Endothelial cell of umbilical vein (primary cell): ENCODE data around the gene RUFY3. TPM values are rescaled to one million over a fixed set of nuclear protein-coding genes. Genes with fewer than 3 reads are reported as not detected.

Experiments
- BruUV-seq: library from RNA; stranded (reverse); fragments of 400-500 nt; replicated peaks from 2 replicates; lab custom pipeline; 2021; lab: Mats Ljungman, UMichigan
- CTCF ChIA-PET: fragments of 300-600, 350-600 bp; sonication (Branson Sonifier 250); formaldehyde crosslinking; loops from one replicate; lab custom pipeline; 2021; ENCODE audit warnings: antibody characterized with exemption, inconsistent platforms; lab: Charles Lee
- POLR2A ChIA-PET: fragments of 300-600, 350-600 bp; sonication (Branson Sonifier 250); formaldehyde crosslinking; loops from one replicate; lab custom pipeline; 2021; ENCODE audit warnings: antibody characterized with exemption, inconsistent platforms; lab: Charles Lee
- DNase-seq: peaks from one replicate; pipeline ENCODE4 v3.0.0-alpha.2; 2011; ENCODE audit warnings: low read depth, low spot score
- FAIRE-seq: peaks from 2 replicates; lab custom pipeline; 2011; peaks lifted over from hg19 to GRCh38; lab: Jason Lieb, UNC
- H2AFZ ChIP-seq: 2 replicates; pipeline ENCODE4 v1.6.0; 2012; ENCODE audit warnings: low read depth, low read length, control low read depth, inconsistent platforms
- H3K27ac ChIP-seq: 2 replicates; pipeline ENCODE4 v1.5.1; 2011; ENCODE audit warnings: low read depth, mild to moderate bottlenecking, control low read depth, low read length, moderate library complexity; ENCODE audit not compliant: insufficient read depth
- H3K27me3 ChIP-seq, 2 experiments: 2 replicates each; pipeline versions ENCODE4 v1.6.0 to v1.6.1; 2011; ENCODE audit warnings: low read length in 2 of 2, mixed read lengths in 1 of 2; ENCODE audit not compliant: control insufficient read depth in 2 of 2, insufficient read depth in 2 of 2
- H3K36me3 ChIP-seq, 2 experiments: 2 replicates in 1 of 2; 3 replicates in 1 of 2; pipeline ENCODE4 v1.5.1; 2011; ENCODE audit warnings: low read length in 2 of 2, mild to moderate bottlenecking in 1 of 2, moderate library complexity in 1 of 2; ENCODE audit not compliant: control insufficient read depth in 2 of 2, insufficient read depth in 2 of 2; ENCODE audit errors: extremely low read depth in 1 of 2
- H3K4me1 ChIP-seq: 3 replicates; pipeline ENCODE4 v1.5.1; 2011; ENCODE audit warnings: mild to moderate bottlenecking, low read length; ENCODE audit not compliant: control insufficient read depth, insufficient read depth; ENCODE audit errors: extremely low read depth
- H3K4me2 ChIP-seq: 2 replicates; pipeline ENCODE4 v1.6.1; 2011; ENCODE audit warnings: low read length, control low read depth, mixed read lengths; ENCODE audit not compliant: insufficient read depth
- H3K4me3 ChIP-seq, 3 experiments: fragments of 200-600 bp in 1 of 3; sonication (generic), shearing (Covaris generic) in 1 of 3; replicated peaks in 1 of 3; 2 replicates each; pipeline ENCODE4 v1.5.1; 2011 to 2016; ENCODE audit warnings: control low read depth in 3 of 3, low read length in 3 of 3, mild to moderate bottlenecking in 2 of 3, inconsistent platforms in 1 of 3, low read depth in 1 of 3, moderate library complexity in 1 of 3; ENCODE audit not compliant: insufficient read depth in 1 of 3
- H3K79me2 ChIP-seq: 2 replicates; pipeline ENCODE4 v1.6.0; 2012; ENCODE audit warnings: low read length, inconsistent platforms; ENCODE audit not compliant: control insufficient read depth, insufficient read depth
- H3K9ac ChIP-seq: replicated peaks from 2 replicates; pipeline ENCODE3; 2011; ENCODE audit warnings: low read length, control low read depth; ENCODE audit not compliant: insufficient read depth; ENCODE audit errors: extremely low read depth
- H3K9me1 ChIP-seq: replicated peaks from 3 replicates; pipeline ENCODE4 v1.6.0; 2011; ENCODE audit warnings: mild to moderate bottlenecking, low read length; ENCODE audit not compliant: control insufficient read depth, insufficient read depth; ENCODE audit errors: extremely low read depth
- H3K9me3 ChIP-seq: replicated peaks from 2 replicates; pipeline ENCODE4 v1.5.1; 2012; ENCODE audit warnings: low read length, inconsistent platforms; ENCODE audit not compliant: control insufficient read depth, insufficient read depth
- H4K20me1 ChIP-seq: replicated peaks from 2 replicates; pipeline ENCODE3; 2011; ENCODE audit warnings: mild to moderate bottlenecking, low read length; ENCODE audit not compliant: control insufficient read depth, insufficient read depth; ENCODE audit errors: extremely low read depth
- EZH2 ChIP-seq: IDR thresholded peaks from 2 replicates; pipeline ENCODE4 v1.6.1; 2012; ENCODE audit warnings: borderline replicate concordance, low read depth, mild to moderate bottlenecking, moderate library complexity, low read length, inconsistent platforms; ENCODE audit not compliant: severe bottlenecking
- FOS ChIP-seq: IDR thresholded peaks from 2 replicates; pipeline ENCODE4 v1.6.1; 2011; ENCODE audit warnings: mild to moderate bottlenecking, low read length, moderate library complexity, borderline replicate concordance; ENCODE audit not compliant: insufficient read depth
- GATA2 ChIP-seq: IDR thresholded peaks from 2 replicates; pipeline ENCODE4 v1.7.0; 2011; ENCODE audit warnings: low read depth, mild to moderate bottlenecking, moderate library complexity, mixed read lengths, low read length; ENCODE audit not compliant: insufficient read length, insufficient read depth
- JUN ChIP-seq: IDR thresholded peaks from 2 replicates; pipeline ENCODE4 v1.6.1; 2011; ENCODE audit warnings: borderline replicate concordance, low read depth; ENCODE audit not compliant: insufficient read length, insufficient read depth
- MYC ChIP-seq: IDR thresholded peaks from one replicate; pipeline ENCODE4 v1.6.1; 2011; ENCODE audit warnings: mild to moderate bottlenecking, low read depth, low read length
- POLR2A ChIP-seq: IDR thresholded peaks from 2 replicates; pipeline ENCODE4 v1.6.1; 2012; ENCODE audit warnings: low read depth, mild to moderate bottlenecking, control low read depth, low read length
- POLR2AphosphoS5 ChIP-seq: IDR thresholded peaks from 2 replicates; pipeline ENCODE4 v1.6.1; 2012; ENCODE audit warnings: low read depth, mild to moderate bottlenecking, control low read depth, low read length, moderate library complexity; ENCODE audit not compliant: insufficient read depth
- dilution Hi-C: fragments of 300-500 bp; cut with MboI; formaldehyde crosslinking; loops from one replicate; pipeline ENCODE4 v1.15.0; 2019; ENCODE audit warnings: low sequenced_read_pairs; ENCODE audit not compliant: extremely low pct_ligation_motif_present
- intact Hi-C: fragments of 100-400 bp; cut with micrococcal nuclease; formaldehyde crosslinking; loops from one replicate; pipeline ENCODE4 v1.10.0; 2022
- polyA plus RNA-seq, 4 experiments: library from polyadenylated mRNA; depleted of rRNA in 3 of 4; stranded (reverse) in 3 of 4; unstranded in 1 of 4; fragments of >200 nt; gene quantifications; 2 replicates each; pipeline versions ENCODE4 v1.2.1 to v1.2.3, GENCODE V29; 2011 to 2012; ENCODE audit warnings: missing spikeins in 1 of 4
- total RNA-seq: library from RNA; stranded (reverse); gene quantifications from 2 replicates; pipeline ENCODE4 v1.2.3, GENCODE V29; 2021
- TF ChIP-seq, protein P1 (sequence below): IDR thresholded peaks from 2 replicates; pipeline ENCODE4 v1.6.1; 2011; ENCODE audit not compliant: insufficient read depth, insufficient read length
- TF ChIP-seq, protein P2 (sequence below), 2 donors: IDR thresholded peaks; 1 replicate in 1 of 2; 2 replicates in 1 of 2; pipeline ENCODE4 v1.5.1; 2011; ENCODE audit warnings: low read length in 2 of 2, mild to moderate bottlenecking in 2 of 2, moderate library complexity in 2 of 2, control low read depth in 1 of 2, inconsistent platforms in 1 of 2, low read depth in 1 of 2; ENCODE audit not compliant: insufficient read depth in 1 of 2; ENCODE audit errors: extremely low read depth in 1 of 2

Gene RUFY3
- total and polyA plus RNA-seq, 2 donors (not counting 3 experiments of a cell fraction or from before 2014, with no cell fraction given) = 10.0 to 52.8 TPM

DNA sequence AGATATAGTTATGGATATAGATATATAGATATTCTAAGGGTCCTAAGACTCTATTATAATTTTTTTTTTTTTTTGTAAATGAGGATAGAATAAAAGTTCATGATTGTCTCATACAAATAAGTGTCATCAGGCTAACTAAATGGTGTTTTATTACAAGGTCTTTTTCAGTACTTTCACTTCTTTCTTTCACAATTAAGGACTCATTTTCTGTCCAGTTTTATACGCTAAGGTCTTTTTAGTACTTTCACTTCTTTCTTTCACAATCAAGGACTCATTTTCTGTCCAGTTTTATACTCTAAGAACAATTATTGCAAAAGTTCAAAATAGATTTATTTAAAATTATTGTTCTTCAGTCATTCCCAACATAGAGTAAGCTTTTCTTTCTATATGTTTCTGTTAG lies 32.7 kb downstream of the RUFY3 start:
- FAIRE-seq (no peak), DNase-seq (no peak)
- TF ChIP-seq POLR2AphosphoS5 = no peak
- dilution Hi-C loops = no loop called here
- Histone ChIP-seq H3K36me3 (no peaks in the 10 kb centered on the region), H3K9ac (no peak overlapping the region), H4K20me1 (no peaks in the 10 kb centered on the region), H3K4me2 (no peak overlapping the region), H2AFZ (no peak overlapping the region), H3K27me3 (no peaks in the 10 kb centered on the region), H3K4me1 (no peaks in the 10 kb centered on the region), H3K9me1 (no peaks in the 10 kb centered on the region), H3K79me2 (peaks cover 19% of the 10 kb centered on the region), H3K9me3 (no peaks in the 10 kb centered on the region), H3K4me3 (no peak overlapping the region), H3K27ac (no peak overlapping the region)
- ChIA-PET POLR2A (no interaction called here), CTCF (interaction anchor here (0.8 to 1.4 kb wide), 4 partner anchors 9 to 50 kb away, joined by 3 to 5 read pairs (median 3); no protein-coding TSS in a partner anchor)
- BruUV-seq = no TSS peak
- intact Hi-C loops = no loop called here

DNA sequence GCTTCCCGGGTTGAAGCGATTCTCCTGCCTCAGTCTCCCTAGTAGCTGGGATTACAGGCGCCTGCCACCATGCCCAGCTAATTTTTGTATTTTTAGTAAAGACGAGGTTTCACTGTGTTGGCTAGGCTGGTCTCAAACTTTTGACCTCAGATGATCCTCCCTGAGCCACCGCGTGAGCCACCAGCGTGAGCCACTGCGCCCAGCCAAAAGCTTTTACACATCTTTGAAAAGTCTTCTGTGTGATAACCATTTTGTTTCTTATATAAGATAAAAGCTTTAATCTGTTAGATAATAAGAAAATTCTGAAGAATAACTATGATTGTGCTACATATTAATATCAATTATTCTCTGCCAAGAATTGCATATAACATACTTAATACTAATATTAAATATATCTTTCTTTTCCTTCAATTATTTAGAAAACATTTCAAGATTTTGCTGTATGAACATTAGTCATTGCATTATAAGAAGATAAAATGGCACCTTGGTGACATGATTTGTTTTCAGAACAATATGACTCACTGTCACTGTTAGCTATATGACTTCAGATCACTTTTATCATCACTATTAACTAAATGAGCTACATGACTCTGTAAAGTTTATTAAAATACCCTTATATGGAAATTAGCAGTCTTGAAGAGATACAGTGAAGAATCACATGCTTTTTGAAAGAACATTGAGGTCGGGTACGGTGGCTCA lies 33.4 kb downstream of the RUFY3 start:
- H3K27me3 ChIP-seq = no peaks in the 10 kb centered on the region
- CTCF ChIA-PET = interaction anchor here (0.8 to 1.4 kb wide), 4 partner anchors 8 to 51 kb away, joined by 3 to 5 read pairs (median 3); no protein-coding TSS in a partner anchor
- no peaks in the 10 kb centered on the region for H4K20me1 ChIP-seq
- no peak overlapping the region for H2AFZ ChIP-seq
- H3K4me1 ChIP-seq = no peaks in the 10 kb centered on the region
- dilution Hi-C loops (no loop called here), intact Hi-C loops (no loop called here)
- H3K4me3 ChIP-seq = no peak overlapping the region
- H3K4me2 ChIP-seq = no peak overlapping the region
- H3K27ac ChIP-seq = no peak overlapping the region
- H3K9me3 ChIP-seq = no peaks in the 10 kb centered on the region
- TF ChIP-seq MYC (no peak), EZH2 (no peak), POLR2A (no peak), JUN (no peak), POLR2AphosphoS5 (no peak), GATA2 (no peak), FOS (no peak)
- TF ChIP-seq, protein P1, sequence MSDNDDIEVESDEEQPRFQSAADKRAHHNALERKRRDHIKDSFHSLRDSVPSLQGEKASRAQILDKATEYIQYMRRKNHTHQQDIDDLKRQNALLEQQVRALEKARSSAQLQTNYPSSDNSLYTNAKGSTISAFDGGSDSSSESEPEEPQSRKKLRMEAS = no peak
- TF ChIP-seq, protein P2, sequence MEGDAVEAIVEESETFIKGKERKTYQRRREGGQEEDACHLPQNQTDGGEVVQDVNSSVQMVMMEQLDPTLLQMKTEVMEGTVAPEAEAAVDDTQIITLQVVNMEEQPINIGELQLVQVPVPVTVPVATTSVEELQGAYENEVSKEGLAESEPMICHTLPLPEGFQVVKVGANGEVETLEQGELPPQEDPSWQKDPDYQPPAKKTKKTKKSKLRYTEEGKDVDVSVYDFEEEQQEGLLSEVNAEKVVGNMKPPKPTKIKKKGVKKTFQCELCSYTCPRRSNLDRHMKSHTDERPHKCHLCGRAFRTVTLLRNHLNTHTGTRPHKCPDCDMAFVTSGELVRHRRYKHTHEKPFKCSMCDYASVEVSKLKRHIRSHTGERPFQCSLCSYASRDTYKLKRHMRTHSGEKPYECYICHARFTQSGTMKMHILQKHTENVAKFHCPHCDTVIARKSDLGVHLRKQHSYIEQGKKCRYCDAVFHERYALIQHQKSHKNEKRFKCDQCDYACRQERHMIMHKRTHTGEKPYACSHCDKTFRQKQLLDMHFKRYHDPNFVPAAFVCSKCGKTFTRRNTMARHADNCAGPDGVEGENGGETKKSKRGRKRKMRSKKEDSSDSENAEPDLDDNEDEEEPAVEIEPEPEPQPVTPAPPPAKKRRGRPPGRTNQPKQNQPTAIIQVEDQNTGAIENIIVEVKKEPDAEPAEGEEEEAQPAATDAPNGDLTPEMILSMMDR (IDR thresholded peaks at IDR 0.05; ENCODE audit: extremely low read depth in 1 of 2, insufficient read depth in 1 of 2, low read depth in 1 of 2, low read length in 2 of 2) = no peak
- POLR2A ChIA-PET = no interaction called here
- FAIRE-seq (no peak), DNase-seq (no peak)
- H3K9ac ChIP-seq = no peak overlapping the region
- no peaks in the 10 kb centered on the region for H3K36me3 ChIP-seq
- peaks cover 20% of the 10 kb centered on the region for H3K79me2 ChIP-seq
- no peaks in the 10 kb centered on the region for H3K9me1 ChIP-seq
- no TSS peak for BruUV-seq
